Raji (cell line): ENCODE measurements around the gene GRIFIN.

Source experiments
- POLR2A ChIP-seq: IDR thresholded peaks from 2 replicates; pipeline ENCODE4 v1.6.1; 2011; ENCODE audit warnings: low read depth, low read length, control low read depth; ENCODE audit not compliant: insufficient read depth

The GRIFIN gene, protein sequence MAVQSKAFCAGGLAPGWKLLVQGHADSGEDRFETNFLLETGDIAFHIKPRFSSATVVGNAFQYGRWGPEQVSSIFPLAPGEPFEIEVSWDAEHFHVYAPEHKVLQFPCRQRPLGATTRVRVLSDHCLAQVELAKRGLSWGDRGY

DNA sequence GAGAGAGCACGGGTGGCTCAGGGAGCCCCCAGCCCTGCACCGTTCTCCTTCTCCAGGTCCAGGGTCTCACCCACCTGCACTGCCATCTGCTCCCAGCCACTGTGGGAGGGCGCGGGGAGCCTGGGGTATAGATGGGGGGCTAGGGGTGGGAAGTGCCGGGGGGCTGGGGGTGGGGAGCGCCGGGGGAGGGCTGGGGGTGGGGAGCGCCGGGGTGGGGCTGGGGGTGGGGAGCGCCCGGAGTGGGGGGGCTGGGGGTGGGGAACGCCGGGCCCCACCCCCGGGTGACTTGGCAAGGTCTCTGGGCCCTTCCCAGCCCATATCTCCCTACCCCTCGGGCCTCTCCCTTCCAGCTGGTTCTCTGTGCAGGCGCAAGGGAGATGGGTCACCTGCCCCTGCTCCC lies at the start of gene GRIFIN:
Gene GRIFIN, minus strand, starts transcription at position 101 of the 400 bp plus-strand sequence. Its CDS starts 15 bp downstream, at position 86.
- no peak for TF ChIP-seq POLR2A

DNA sequence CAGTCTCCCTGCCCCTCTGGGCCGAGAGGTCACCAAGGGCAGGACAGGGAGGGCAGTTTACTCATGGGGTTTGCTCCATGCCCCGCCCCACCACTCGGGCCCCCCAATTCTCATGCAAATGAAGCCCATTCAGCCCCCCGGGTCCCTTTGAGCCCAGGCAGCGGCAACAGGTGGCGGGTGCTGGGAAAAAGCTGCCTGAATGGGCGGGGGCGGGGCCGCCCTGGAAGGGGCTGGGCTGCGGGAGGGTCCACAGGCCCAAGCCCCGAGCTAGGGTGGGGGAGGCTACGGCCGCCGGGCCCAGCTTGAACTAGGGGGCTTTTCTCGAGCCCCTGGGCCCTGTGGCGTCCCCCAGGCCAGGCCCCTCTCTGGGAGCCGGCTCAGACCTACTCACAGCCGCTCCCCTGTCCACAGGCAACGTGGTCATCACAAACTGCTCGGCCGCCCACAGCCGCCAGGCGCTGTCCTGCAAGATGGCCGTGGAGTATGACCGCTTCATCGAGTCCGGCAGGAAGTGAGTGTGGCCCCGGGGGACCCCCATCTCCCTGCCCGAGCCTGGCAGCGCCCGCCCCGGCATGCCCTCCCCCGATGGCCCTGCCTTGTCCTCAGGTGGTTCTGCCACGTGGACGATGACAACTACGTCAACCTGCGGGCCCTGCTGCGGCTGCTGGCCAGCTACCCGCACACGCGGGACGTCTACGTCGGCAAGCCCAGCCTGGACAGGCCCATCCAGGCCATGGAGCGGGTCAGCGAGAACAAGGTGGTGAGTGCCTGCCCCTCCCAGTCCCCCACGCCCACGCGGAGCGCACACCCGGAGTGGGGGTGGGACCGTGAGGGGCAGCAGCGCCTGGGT lies 48.8 kb upstream of the GRIFIN start:
- no peak for TF ChIP-seq POLR2A

DNA sequence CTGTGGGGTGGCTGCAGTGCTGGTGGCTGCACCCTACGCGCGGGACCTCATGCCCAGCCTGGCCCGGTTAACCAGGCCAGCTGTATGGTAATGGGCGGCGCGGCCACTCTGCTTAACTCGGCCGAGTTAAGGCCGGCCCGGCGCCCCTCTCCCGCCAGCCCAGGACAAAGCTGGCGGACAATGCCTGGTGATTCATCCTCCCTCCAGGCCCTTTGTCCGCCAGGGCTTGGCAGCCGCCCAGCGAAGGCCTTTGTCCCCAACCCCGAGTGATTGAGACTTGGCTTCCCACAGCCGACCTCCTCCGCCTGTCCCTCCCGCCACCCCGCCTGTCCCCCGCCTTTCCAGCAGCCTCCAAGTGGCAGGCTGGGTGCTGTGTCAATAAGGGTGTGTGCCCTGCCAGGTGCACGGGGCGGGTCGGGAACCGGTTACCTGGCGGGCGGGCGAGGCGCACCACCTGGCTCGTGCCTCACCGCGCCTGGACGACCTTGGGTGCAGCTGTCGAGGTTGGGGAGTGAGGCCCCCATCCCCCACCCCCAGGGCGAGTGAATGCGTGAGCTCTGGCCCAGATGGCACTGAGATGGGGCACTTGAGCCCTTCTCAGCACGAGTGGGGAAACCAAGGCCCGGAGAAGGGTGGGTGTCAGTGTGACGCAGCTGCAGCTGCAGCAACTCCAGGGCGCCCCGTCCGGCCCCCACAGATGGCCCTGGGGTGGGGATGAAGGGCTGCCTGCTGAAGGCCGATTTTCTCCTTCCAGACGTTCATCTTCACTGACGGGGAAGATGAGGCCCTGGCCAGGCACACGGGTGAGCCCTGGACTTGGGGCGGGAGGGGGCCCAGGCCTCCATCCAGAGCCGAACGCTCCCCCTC lies 48.0 kb upstream of the GRIFIN start:
- TF ChIP-seq POLR2A, result no peak

DNA sequence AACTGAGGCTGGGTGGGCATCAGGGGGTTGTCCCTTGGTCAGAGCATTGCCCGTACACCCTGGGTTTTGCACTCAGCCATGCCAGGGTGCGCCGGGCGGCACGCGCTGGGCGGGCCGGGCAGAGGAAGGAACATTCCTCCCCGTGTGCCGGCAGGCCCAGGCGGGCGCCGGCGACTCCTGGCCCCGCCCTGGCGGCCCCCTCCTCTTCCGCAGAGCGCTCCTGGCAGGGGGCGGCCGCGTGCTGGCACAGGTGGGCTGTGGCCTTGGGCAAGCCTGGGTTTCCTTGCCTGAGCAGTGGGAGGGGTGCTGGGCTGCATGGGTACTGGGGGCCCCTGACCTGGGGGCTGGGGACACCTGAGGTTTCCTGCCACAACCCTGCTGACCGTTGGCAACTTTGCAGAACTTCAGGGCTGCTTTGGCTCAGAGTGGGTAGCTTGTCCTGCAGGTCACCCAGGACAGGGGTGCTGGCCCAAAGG lies 47.3 kb upstream of the GRIFIN start:
- no peak for TF ChIP-seq POLR2A

DNA sequence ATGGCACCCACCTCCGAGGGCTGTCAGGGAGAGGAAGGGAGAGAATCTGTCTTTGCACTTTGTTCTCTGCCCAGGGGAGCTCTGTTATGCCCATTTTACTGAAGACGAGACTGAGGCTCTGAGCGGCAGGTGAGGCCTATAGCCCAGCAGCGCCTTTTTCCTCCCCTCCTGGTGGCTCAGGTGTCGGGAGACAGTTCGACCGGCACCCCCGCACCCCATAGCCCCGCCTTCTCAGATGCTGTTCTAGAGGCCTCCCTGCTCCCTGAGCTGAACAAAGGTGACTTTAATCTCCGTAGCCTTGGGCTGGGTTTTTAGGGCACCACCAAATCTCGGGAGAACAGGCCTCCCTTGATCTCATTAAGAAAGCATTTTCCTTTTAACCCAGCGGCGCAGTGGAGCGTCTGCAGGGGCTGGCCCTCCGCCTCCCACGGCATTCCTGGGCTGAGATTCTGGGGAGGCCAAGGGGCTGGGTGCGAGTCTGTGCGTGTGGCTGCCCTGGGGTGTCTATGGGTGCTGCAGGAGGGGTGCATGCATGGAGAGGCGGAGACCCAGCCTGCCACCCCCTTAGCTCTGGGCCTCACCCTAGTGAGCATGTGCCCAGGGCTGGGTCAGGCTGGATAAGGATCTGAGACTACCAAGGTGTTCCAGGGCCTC lies 46.7 kb upstream of the GRIFIN start:
- TF ChIP-seq POLR2A, result no peak

DNA sequence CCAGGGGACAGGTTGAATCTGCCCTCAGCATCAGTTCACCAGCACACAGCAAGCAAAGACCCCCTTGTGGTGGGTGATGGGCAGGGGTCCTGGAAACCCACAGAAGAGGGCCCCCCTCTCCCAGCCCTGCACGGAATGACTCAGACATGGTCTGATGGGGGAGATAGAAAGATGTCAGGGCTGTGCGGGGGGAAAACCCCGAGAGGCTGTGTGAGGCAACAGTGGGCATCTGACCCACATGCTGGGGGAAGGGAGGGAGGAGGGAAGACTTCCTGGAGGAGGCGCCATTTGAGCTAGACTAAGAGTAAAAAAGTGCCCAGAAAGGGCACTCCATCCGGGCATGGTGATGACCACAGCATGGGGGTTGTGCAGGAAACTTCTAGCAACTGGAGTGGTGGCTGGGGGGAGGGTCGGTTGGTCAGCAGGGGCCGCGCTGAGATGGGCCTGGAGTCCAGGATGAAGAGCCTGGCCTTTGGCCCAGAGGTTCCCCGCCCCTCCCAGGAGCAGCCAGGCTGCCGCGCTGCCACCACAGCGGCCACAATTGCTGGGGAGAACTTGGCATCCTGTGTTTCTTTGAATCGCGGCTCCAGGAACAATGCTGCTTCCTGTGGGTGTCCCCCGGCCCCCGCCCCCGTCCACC lies 45.9 kb upstream of the GRIFIN start:
- TF ChIP-seq POLR2A, result no peak

DNA sequence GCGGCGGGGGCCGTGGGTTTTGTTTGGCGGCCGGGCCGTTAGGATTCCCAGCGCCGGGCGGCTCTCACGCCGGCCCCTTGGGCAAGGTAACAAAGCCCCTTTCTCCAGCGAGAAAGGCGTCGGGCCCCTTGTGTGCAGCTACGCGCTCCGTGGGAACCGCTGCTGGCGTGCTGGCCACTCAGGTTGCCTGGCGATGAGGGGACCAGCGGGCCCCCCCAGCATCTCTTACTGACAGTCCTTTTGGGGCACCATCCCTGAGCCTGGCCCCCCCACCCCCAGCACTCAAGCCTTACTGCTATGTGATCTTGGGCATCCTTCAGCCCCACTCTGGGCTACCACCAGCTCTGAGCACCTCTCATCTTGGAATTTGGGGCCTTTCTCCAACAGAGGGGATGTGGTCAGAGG lies 45.1 kb upstream of the GRIFIN start:
- no peak for TF ChIP-seq POLR2A

DNA sequence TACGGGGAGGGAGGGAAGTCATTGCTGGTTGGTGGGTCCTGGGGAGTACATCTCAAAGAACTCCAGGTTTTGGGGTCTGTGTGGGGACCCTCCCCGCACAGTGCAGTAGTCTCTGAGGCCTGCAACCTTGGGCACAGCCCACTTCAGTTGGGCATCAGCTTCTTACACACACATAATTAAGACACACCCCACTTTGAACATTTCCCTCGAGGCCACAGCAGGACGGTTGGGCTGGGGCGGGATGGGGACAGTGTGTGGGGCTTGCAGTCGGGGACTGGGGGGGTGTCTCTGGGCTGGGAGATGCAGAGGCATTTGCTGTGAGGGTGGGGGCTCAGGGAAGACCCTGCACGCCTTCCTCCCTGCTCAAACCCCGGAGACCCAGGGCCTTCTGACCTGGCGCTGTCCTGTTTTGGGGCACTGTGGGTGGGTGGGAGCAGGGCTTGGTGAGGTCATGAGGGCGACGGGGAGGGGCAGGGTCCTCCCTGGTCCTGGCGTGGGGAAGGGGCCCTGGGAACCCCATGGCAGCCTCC lies 44.6 kb upstream of the GRIFIN start:
- no peak for TF ChIP-seq POLR2A

DNA sequence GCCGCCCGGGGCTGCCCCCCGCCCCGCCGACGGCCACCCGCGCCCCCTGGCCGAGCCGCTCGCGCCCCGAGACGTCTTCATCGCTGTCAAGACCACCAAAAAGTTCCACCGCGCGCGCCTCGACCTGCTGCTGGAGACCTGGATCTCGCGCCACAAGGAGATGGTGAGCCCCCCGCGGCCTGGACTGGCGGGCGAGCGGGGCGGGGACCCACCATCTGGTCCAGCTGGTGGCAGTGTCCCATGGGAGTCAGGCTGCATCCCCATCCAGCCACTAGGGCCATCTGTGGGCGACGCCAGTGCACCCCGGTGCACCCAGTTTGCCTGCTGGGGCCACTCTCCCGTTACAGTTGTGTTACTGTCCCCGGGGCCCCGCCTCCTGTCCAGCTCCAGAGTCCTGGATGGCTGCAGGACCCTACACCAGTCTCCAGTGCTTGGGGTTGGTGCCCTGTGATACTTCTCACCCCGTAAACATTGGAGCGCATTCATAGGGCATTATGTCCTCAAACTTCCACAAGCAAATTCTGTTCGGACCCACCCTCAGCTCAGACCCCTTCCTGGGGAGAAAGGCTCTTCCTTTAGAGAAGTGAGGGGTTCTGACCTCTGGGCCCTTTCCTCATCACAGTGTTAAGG lies 44.0 kb upstream of the GRIFIN start:
- TF ChIP-seq POLR2A, result no peak

DNA sequence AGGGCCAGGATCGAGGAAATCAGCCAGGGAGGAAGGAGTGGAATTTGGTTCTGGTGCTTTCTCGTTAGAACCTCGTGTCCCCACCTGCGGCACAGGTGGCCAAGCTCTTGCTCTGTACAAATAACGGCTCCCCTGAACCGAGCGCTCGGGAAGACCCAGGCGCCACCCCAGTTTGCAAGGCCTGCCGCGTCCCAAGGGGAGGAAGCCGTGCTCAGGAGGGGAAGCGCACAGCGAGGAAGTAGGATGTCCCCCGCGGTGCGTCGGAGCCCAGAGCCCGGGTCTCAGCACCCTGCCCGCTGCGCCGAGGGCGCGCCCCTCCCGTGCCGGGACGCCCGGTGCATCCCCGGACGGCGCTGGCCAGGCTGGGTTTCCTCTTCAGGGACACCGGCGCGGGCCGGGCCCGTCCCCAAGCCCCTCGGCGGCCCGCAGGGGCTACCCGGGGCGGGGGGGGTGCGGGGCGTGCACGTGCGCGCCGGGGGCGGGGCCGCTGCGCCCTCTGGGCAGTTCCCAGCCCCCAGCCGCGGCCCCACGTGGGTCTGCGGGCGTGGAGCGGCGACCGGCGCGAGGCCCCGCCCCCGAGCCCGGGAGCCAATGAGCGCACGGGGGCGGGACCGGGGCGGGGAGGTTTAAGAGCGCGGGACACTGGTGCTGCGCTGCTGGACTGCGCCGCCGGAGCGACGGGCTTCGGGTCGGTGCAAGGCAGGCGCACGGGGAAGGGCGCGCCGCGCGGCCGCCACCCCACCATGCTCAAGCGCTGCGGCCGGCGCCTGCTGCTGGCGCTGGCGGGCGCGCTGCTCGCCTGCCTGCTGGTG lies 43.1 kb upstream of the GRIFIN start, which contains the start of gene LFNG:
Gene LFNG, plus strand, starts transcription at position 656 of the 812 bp plus-strand sequence. Its CDS starts 88 bp downstream, at position 744.
- peak; percentile 39; the same call in 1 of the 2 replicates for TF ChIP-seq POLR2A

DNA sequence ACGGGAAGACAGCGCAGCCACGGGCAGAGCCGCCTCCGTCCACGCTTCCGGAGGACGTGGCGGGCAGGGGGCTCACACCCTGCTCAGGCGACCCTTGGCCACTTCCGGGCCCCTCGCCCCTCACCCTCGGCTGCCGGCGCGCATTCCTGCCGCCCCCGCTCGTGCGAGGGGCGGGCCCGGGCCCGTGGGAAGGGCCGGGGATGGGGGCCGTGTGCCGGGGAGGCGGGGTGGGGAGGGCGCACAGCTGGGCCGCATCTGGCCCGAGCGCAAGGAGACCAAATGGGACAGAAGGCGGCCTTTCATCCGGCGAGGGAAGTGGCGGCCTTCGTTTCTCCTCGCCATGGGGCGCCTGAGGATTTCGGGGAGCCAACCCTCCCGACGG lies 42.5 kb upstream of the GRIFIN start:
- TF ChIP-seq POLR2A, result no peak

DNA sequence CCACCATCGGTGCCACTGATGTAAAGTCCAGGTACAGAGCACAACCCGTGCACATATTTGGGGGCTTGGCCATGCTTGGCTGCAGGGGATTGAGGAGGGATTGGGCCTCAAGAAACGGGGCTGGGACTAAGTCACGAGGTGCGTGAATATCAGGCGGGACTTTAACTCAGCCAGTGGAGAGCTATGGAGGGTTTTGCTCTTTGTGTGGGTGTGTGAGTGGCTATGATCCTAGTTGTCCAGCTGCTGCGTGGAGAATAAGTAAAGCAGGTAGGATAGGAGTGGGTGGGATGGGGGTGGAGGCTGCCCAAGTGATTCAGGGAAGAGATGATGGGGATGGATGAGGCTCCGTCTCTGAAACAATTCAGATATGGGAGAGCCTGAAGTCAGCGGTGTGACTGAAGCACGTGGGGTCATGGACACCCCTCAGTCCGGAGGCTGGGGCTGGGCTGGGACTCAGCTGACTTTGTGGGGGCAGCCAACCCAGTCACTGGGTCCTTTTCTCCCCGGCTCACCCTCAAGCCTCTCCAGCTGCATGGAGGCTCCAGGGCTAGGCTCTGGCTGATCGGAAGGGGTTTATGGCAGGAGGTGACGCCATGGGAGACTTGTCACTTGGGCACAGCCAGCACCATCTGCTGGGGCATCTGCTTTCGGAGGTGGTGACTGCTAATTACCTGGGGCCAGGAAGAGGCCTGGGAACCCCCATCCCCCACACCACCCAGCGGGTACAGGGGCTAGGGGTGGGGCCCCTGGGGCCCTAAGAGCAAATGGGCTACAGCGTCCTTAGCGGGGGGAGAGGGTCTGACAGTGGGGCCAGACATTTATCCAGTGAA lies 41.7 kb upstream of the GRIFIN start:
- no peak for TF ChIP-seq POLR2A

DNA sequence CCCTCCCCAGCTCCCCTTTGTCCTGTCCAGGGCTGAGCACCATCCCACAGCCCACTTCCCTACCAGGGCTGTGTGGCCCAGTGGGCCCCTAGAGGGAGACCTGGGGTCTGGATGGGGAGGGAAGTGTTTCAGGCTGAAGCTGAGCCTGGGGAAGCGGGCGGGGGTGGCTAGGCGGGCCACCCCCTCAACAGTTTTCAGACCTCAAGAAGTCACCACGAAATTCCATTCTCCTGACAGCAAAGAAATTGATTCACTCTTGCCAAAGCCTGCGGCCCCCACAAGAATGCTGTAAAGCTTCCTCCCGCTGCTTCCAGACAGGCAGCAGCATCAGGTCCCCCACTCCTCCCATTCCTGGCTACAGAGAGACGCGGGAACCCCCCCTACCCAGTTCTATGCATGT lies 40.8 kb upstream of the GRIFIN start:
- TF ChIP-seq POLR2A, result no peak

DNA sequence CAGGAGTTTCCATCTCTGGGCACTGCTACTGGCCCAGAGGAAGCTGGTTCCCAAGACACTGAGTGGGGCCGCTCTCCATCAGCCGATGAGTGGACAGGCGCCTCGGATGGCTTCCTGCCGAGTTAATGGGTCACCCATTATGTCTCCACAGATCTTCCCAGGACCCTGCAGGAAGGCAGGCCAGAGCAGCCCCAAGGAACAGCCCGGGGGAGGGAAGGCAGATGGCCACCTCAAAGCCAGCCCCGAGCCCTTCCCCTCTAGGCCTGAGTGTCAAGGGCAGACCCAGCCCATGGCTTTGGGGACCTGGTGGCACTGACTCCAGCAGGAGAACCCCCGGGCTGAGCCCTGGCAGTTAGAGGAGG lies 40.0 kb upstream of the GRIFIN start:
- TF ChIP-seq POLR2A, result no peak
